Cortex of kidney (tissue), 1 donor: ENCODE data around the gene CWC22.
"Not testable (repeated sequence)": the region's sequence is repeated elsewhere in the genome, so short reads cannot be mapped to it uniquely, and the experiment has no call there.

Experiments used
- DNase-seq: peaks from one replicate; lab custom pipeline; 2025; lab: John Stamatoyannopoulos, UW

CWC22 gene

GRCh38 chr2:180006781-180007579 lies at the start of gene CWC22:
Gene CWC22 (minus strand): TSS chr2:180007297. CDS start chr2:179993341, 13,956 bp downstream.
- no peak for DNase-seq

DNA sequence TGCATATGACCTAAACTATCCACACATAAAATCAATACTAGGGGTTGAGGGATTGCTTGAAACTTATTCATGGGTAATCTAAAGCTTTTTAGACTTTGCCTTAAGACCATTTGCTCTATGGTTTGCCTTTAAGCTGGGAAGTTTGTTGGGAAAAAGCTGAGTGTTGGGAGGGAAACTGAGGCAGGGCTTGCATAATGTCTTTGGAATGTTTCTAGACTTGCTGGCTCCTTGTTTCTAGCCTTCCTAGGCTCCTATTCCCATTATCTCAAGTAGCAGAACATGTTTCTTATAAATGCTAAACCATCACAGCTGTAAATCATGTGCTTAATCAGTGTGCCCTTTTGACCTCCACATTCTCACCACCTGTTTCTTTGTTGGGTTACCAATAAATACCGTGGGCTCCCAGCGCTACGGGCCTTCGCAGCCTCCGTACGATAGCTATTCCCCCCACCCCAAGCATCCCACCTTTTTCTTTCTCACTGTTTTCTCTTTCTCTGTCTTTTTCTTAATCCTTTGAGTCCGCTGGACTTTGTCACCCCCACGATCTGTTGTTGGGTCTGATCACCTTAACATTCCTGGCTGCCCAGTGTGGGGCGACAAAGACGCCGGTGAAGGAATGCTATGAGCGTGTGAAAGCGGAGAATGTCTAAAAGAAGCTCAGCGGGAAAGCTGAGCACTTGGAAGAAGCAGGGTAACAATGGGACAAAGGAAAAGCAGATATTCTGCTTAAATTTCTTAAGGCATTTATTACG lies 49.4 kb upstream of the CWC22 start:
- DNase-seq: no peak

DNA sequence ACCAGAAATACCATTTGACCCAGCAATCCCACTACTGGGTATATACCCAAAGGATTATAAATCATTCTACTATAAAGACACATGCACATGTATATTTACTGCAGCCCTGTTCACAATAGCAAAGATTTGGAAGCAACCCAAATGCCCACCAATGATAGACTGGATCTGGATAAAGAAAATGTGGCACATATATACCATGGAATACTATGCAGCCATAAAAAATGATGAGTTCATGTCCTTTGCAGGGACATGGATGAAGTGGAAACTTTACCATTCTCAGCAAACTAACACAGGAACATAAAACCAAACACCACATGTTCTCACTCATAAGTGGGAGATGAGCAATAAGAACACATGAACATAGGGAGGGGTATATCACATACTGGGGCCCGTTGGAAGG lies 47.5 kb upstream of the CWC22 start:
- DNase-seq: not testable (repeated sequence)

- DNase-seq: no peak
Measured at GRCh38 chr2:180050246-180050645, 43.1 kb upstream of the CWC22 start.

- no peak for DNase-seq
Measured at GRCh38 chr2:180048251-180048650, 41.2 kb upstream of the CWC22 start.

- no peak for DNase-seq
Measured at GRCh38 chr2:180046776-180047175, 39.7 kb upstream of the CWC22 start.

GRCh38 chr2:180046202-180046601 lies 39.1 kb upstream of the CWC22 start:
- no peak for DNase-seq

DNA sequence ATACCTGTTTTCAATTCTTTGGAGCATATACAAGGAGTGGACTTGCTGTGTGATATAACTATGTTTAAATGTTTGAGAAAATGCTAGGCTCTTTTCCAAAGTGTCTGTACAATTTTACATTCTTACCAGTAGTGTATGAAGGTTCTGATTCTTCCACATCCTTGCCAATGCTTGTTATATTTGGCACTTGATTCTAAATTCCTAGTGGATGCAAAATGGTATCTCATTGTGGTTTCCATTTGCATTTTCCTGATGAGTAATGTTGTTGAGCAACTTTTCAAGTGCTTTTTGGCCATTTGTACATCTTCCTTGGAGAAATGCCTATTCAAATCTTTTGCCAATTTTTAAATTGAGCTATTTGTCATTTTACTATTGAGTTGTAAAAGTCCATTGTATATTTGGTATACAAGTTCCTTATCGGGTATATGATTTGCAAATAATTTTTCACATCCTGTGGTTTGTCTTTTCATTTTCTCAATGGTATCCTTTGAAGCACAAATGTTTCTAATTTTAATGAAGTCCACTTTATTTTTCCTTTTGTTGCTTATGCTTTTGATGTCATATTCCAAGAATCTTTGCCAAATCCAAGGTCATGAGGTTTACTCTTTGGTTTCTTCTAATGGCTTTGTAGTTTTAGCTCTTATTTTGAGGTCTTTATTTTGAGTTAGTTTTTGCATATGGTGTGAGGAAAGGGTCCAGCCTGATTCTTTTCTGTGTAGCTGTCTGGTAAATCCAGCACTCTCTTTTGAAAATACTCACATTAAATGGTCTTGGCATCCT lies 33.2 kb upstream of the CWC22 start:
- DNase-seq: no peak

DNA sequence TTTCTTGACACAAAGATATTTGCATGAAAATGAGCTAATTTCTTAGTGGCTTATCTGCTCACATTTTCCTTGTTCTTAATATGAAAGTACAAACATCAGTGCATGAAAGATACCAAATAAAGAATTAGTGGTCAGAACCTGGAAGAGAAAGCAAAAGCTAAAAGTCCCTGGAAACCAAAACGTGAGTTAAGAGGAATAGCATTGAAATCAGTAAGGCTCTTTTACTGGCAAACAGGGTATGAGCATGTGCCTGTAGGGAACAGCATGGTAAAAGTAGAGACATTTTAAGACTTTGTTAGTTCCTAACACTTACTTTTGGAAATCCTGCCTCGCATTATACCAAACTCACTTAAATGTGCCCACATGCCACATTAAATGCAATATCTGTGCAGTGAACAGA lies 31.9 kb upstream of the CWC22 start:
- DNase-seq: no peak

- no peak for DNase-seq
Measured at GRCh38 chr2:180033993-180034894, 27.1 kb upstream of the CWC22 start.

GRCh38 chr2:180029575-180029974 lies 22.5 kb upstream of the CWC22 start:
- DNase-seq: no peak

DNA sequence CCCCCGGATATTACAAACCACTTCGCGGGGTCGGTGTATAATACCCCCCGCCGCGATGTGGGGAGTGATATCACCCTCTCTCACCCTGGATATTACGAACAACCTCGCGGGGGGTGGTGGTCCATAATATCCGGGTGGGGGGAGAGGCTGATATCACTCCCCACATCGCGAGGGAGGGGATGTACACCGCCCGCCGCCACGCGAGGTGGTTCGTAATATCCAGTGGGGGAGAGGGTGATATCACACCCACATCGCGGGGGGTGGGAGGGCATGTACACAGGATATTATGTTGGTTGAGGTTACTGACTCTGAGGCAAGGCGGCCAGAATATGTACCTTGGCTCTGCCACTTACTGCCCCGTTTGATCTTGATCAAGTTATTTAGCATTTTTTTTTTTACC lies 14.8 kb upstream of the CWC22 start:
- DNase-seq: no peak

GRCh38 chr2:180017784-180018183 lies 10.7 kb upstream of the CWC22 start:
- no peak for DNase-seq

DNA sequence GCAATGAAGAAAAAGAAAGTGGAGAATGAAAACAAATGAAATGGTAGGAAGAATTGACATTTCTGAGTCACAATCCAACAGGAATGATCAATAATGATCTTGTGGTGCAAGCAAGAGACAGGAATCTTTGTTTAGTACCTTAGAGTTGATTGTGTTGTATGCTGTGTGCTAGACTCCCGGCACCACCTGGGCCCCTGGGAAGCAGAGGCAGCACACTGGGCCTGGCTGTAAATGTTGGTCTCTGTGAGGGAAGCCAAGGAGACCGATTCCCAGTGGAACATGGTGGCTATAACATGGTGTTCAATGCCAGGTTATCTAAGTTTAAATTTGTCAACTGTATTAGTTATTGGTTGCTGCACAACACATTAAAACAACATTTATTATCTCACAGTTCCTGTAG lies 9.8 kb upstream of the CWC22 start:
- DNase-seq: no peak

DNA sequence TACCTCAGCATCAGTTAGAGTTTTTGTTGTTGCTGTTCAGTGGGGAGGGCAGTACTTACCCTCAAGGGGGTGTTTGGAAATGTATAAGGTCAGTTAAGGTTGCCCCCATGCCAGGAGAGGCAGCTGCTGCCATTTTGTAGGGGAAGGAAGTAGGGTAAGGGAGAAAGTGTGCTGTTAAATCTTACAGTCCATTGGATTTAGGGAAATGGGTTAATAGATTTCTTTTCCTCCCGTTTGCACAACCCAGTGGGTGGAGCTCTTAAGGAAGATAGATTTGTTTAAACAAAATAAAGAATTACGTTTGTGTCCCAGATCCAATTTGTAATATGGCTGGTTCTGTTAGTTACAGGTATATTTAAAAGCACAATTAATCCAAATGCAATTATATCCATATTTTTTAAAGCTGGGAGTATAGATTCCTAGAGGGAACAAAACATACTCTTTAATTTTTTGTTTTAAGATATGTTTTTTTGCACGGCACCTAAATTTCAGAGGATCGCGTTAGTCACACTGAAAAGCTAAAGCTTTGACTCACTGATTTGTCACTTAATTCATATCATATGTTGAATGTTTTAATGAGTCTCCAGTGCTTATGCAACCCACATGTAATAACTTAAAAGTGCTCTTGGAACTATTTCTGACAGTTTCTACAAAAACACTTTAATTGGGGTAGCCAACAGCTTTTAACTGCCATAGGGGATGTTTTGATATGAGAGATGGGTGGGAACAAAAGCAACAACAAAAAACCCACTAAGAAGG lies 9.0 kb upstream of the CWC22 start:
- DNase-seq: no peak

DNA sequence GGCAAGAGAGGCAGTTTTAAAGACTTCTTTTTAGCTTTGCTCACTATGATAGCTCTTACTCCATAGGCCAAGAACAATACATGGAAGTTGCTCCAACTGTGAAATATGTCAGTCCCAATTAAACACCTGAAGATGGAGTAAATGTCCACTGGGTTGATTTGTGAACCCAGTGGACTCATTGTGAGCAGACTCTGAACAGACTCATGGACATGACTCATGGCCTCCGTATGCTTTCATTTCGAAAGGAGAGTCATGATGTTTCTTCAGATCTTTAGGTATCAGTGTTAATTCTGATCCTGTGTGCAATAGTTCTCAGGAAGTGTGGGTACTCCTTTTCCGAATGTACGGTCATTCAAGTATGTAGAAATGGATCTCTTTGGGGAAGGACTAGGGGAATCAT lies 5.4 kb upstream of the CWC22 start:
- DNase-seq: no peak

DNA sequence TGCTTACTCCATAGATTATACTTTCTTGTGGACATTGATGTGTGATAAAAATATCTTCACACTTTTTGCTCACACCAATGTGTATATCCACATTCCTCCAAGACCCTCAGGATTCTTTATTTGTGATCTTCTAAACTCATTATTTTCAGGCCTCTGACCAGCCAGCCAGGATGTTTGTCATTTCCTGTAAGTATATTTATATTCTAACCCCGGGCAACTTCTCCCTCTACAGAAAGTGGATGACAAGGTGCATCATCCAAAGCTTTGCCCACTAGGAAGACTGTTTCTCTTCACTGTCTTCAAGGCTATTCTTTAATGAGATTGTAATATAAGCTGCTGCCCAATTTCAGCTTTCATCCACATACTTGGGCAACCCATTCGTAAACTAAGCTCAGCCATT lies 3.6 kb upstream of the CWC22 start:
- DNase-seq: no peak

GRCh38 chr2:180006231-180006630 lies 866 bp downstream of the CWC22 start:
- no peak for DNase-seq

GRCh38 chr2:180005465-180005864 lies 1.6 kb downstream of the CWC22 start:
- not testable (repeated sequence) for DNase-seq

GRCh38 chr2:180004731-180005130 lies 2.4 kb downstream of the CWC22 start:
- DNase-seq: no peak

DNA sequence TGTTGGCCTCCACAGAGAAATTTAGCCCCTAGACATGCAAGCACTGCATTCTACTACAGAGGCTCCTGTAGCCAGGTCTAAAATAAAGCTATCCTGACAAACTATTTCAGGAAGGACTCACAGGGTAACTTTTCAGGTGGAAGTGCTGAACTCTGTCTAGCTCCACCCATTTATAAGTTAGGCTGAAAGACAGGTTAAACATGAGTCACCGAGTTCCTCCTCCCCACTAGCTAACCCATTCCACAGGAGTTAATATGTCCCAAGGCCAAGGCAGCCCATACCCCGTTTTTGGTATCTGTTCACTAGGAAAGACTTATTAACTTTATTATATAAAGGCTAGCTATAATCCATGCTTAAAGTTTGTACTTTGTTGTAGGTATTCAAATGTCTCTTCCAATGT lies 3.5 kb downstream of the CWC22 start:
- DNase-seq: no peak
